Breast epithelium (tissue), 4 donors: Measurements from ENCODE around the gene POLR2E. TPM values are rescaled to one million over a fixed set of nuclear protein-coding genes. Genes with fewer than 3 reads are reported as not detected.

Experiments used
- DNase-seq, 2 donors: peaks; one replicate each; pipeline ENCODE4 v3.0.0-alpha.2; 2019; ENCODE audit warnings: low spot score in 2 of 2
- H3K27ac ChIP-seq, 2 donors: fragments of 200-600 bp; sonication (generic) in 1 of 2; one replicate each; pipeline ENCODE4 v1.5.1; 2016 to 2019; ENCODE audit warnings: mild to moderate bottlenecking in 1 of 2
- H3K27me3 ChIP-seq, 2 donors: fragments of 200-600 bp; sonication (generic) in 1 of 2; one replicate each; pipeline versions ENCODE4 v1.5.1 to v1.6.0; 2017 to 2019; ENCODE audit warnings: control low read depth in 1 of 2, mild to moderate bottlenecking in 1 of 2
- H3K36me3 ChIP-seq: fragments of 200-600 bp; one replicate; pipeline ENCODE4 v1.5.1; 2019
- H3K4me1 ChIP-seq, 2 donors: fragments of 200-600 bp; sonication (generic); one replicate each; pipeline ENCODE4 v1.5.1; 2016 to 2019; ENCODE audit warnings: control low read depth in 1 of 2
- H3K4me3 ChIP-seq, 3 donors: fragments of 200-600 bp; sonication (generic); 1 replicate in 2 of 3; 2 replicates in 1 of 3; pipeline ENCODE4 v1.5.1; 2016 to 2019; ENCODE audit warnings: mild to moderate bottlenecking in 3 of 3, moderate library complexity in 2 of 3
- H3K9me3 ChIP-seq, 2 donors: fragments of 200-600 bp; sonication (generic) in 1 of 2; one replicate each; pipeline ENCODE4 v1.5.1; 2016 to 2019; ENCODE audit warnings: control low read depth in 1 of 2
- POLR2A ChIP-seq: fragments of 450-650 bp; IDR thresholded peaks from one replicate; pipeline ENCODE4 v1.6.1; 2016; ENCODE audit warnings: antibody characterized with exemption, mild to moderate bottlenecking, moderate library complexity
- POLR2AphosphoS5 ChIP-seq, 3 donors: sonication (generic); formaldehyde crosslinking; IDR thresholded peaks; one replicate each; pipeline ENCODE4 v1.6.1; 2017; ENCODE audit warnings: antibody characterized with exemption in 3 of 3
- intact Hi-C: fragments of 100-400 bp; cut with DNase I; formaldehyde crosslinking; loops from one replicate; pipeline ENCODE4 v1.15.1; 2023; ENCODE audit warnings: low total_unique reads
- total RNA-seq, 3 donors: library from RNA; depleted of rRNA; stranded (reverse); fragments of >200 nt; gene quantifications; one replicate each; pipeline ENCODE4 v1.1.0, GENCODE V29; 2016
- TF ChIP-seq, protein P1 (sequence below), 3 donors: fragments of 450-650 bp; IDR thresholded peaks; one replicate each; pipeline ENCODE4 v1.5.1; 2016 to 2017; ENCODE audit warnings: antibody characterized with exemption in 3 of 3, mild to moderate bottlenecking in 3 of 3, moderate library complexity in 3 of 3

The POLR2E gene
- total RNA-seq, 3 donors from 2014 or later: 65.9 to 175 (median 89.1) TPM

DNA sequence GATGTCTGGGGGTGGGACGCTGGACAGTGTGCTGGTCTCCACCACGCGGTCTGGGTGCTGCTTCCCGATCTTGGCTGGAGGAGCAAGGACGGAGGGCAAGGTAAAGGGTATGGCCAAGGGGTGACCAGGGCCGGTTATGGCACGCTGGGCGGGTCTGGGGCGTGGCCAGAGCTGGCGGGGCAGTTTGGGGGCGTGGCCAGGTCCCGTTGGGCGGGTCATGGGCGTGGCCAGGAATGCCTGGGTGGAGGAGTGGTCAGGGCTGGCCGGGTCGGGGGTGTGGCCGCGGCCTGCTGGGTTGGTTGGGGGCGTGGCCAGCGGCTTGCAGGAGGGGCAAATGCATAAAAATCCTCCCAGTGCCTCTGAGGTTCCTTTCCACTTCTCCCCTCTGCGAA lies 27.8 kb upstream of the POLR2E start:
- H3K9me3 ChIP-seq: no peaks in the 10 kb centered on the region
- no peaks in the 10 kb centered on the region for H3K27me3 ChIP-seq
- peaks cover 4% of the 10 kb centered on the region for H3K36me3 ChIP-seq
- DNase-seq: no peak
- H3K4me3 ChIP-seq: no peak overlapping the region
- intact Hi-C loops: no loop called here
- H3K4me1 ChIP-seq: no peaks in the 10 kb centered on the region
- no peak for TF ChIP-seq POLR2AphosphoS5 (IDR thresholded peaks at IDR 0.05)
- no peak for TF ChIP-seq POLR2A
- TF ChIP-seq, protein P1, sequence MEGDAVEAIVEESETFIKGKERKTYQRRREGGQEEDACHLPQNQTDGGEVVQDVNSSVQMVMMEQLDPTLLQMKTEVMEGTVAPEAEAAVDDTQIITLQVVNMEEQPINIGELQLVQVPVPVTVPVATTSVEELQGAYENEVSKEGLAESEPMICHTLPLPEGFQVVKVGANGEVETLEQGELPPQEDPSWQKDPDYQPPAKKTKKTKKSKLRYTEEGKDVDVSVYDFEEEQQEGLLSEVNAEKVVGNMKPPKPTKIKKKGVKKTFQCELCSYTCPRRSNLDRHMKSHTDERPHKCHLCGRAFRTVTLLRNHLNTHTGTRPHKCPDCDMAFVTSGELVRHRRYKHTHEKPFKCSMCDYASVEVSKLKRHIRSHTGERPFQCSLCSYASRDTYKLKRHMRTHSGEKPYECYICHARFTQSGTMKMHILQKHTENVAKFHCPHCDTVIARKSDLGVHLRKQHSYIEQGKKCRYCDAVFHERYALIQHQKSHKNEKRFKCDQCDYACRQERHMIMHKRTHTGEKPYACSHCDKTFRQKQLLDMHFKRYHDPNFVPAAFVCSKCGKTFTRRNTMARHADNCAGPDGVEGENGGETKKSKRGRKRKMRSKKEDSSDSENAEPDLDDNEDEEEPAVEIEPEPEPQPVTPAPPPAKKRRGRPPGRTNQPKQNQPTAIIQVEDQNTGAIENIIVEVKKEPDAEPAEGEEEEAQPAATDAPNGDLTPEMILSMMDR (IDR thresholded peaks at IDR 0.05): no peak
- H3K27ac ChIP-seq: peak overlapping the region in 1 of 2 donors; percentile 32

DNA sequence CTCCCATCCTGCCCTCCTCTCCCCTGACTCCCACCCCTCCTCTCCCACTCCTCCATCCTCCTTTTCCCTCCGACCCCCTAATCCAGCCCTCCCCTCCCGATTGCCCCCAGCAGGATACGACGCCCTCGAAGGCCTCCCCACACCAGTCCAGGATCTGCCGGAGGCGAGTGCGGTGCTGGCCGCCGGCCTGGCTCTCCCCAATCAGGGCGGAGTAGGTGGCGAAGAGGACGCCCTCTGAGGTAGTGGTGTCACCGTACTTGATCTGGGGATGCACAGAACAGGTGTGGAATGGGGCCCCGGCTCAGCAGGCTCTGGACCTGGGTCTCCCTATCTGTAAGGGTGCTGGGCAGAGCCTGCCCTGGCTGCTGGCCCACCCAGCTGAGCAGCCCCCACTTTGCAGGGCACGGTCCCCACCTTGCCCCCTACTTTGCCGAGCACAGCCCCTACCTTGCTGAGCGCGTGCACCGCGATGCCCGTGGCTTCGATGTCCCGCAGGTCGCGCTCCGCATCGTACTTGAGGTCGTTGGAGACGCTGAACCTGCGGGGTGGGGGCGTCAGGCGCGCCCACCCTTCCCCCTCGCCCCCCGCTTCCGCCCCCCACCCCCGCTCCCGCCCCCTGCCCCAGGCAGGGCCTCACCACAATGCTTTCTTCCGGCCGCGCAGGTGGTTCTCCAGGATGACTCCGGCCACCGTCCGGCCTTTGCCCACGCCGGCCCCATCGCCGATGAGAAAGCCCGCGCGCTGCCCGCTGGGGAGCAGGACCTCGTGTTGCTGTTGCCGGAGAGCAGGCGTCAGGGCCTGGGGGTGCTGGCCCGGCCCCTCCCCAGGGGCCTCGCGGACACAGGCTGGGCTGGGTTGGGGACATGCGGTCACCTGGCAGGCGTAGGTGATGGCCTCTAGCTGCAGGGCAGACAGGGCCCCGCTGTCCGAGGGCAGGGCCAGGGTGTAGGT lies 27.1 kb upstream of the POLR2E start:
- intact Hi-C loops: no loop called here
- no peak for DNase-seq
- TF ChIP-seq, protein P1 (IDR thresholded peaks at IDR 0.05): no peak
- TF ChIP-seq POLR2AphosphoS5 (IDR thresholded peaks at IDR 0.05): no peak
- no peak for TF ChIP-seq POLR2A

DNA sequence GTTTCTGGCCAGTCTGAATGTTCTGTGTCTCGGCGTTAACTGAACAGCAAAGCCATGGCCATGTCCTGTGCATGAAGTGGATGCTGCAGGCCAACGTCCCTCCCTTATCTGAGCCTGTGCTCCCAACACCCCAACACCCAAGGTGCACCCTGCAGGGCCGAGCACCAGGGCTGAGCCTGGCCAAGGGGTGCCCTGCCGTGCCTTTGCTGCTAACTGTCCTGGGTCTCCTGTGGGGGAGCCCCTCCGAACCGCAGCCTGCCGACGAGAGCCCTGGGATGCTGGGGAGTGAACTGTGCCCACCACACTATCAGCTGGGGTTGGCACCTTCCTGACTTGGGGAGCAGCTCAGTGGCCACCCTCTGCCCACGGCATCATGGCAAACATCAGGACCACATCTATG lies 26.2 kb upstream of the POLR2E start:
- no peaks in the 10 kb centered on the region for H3K4me1 ChIP-seq
- no peak overlapping the region for H3K4me3 ChIP-seq
- no peaks in the 10 kb centered on the region for H3K27me3 ChIP-seq
- no peak for DNase-seq
- H3K9me3 ChIP-seq: no peaks in the 10 kb centered on the region
- H3K27ac ChIP-seq: no peak overlapping the region
- intact Hi-C loops: no loop called here
- H3K36me3 ChIP-seq: peaks cover 4% of the 10 kb centered on the region
- no peak for TF ChIP-seq POLR2AphosphoS5 (IDR thresholded peaks at IDR 0.05)

More for the DNA sequence above, 27.1 kb upstream of the POLR2E start:
- no peaks in the 10 kb centered on the region for H3K9me3 ChIP-seq
- H3K4me1 ChIP-seq: no peaks in the 10 kb centered on the region
- H3K36me3 ChIP-seq: peaks cover 4% of the 10 kb centered on the region
- no peaks in the 10 kb centered on the region for H3K27me3 ChIP-seq
- no peak overlapping the region for H3K4me3 ChIP-seq
- peak overlapping the region in 1 of 2 donors; percentile 32 for H3K27ac ChIP-seq

DNA sequence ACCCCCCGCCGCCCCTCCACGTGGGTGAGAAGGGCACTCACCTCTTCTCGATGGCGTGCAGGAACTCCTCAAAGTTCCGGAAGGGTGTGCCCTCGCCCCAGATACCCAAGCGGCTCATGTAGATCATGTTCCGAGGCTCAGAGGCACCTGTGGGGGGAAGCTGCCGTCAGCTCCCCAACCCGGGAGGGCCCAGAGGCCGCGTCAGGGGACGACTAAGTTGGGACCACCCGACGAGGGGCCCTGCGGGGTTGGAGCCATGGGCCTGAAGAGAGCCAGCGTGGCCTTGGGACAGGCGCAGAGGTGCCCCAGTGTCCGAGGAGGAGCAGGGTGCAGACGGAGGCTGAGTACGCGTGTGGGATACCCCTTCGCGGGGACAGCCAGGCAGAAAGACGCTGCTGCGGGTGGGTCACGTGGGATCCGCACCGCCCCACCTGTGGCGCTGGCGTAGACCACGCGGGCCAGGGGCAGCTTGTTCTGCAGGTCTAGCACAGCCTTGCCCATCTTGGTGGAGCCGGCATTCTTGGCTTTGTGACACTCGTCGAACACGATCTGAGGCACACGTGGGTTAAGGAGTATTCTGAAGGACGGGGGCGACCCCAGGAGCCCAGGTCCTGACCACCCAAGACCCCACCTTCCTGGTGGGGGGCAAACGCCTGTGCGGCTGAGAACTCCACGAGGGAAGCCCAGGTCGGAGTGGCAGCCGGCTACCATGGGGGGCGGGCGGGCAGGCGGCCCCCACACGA lies 24.5 kb upstream of the POLR2E start:
- H3K36me3 ChIP-seq: peaks cover 4% of the 10 kb centered on the region
- DNase-seq: no peak

DNA sequence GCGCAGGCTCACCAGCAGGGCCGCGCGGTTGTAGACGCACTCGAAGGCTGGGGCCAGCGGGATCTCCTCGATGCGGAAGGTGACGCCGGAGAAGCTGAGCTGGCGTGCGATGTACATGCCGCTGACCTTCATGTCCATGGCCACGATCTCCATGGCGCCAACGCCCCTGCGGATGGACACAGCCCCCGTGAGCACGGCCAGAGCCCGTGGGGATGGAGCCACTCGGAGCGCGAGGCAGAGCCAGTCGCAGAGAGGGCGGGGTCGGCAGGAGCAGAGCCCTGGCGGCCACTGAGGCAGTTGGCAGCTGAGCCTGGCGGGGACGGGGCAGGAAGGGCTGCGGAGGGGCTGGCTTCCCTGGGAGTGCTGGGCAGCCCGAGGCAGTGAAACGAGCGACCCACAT lies 23.8 kb upstream of the POLR2E start:
- TF ChIP-seq POLR2AphosphoS5 (IDR thresholded peaks at IDR 0.05): peak in 1 of 3 donors; percentile 24
- no peak for TF ChIP-seq POLR2A
- Histone ChIP-seq H3K27me3 (no peaks in the 10 kb centered on the region), H3K4me3 (no peak overlapping the region), H3K4me1 (peaks cover under 1 to 1% of the 10 kb centered on the region in 2 donors), H3K27ac (no peak overlapping the region), H3K36me3 (peaks cover 3% of the 10 kb centered on the region), H3K9me3 (no peaks in the 10 kb centered on the region)
- DNase-seq: no peak
- intact Hi-C loops: no loop called here

More for the DNA sequence above, 24.5 kb upstream of the POLR2E start:
- no peaks in the 10 kb centered on the region for H3K4me1 ChIP-seq
- TF ChIP-seq POLR2A (no peak), POLR2AphosphoS5 (IDR thresholded peaks at IDR 0.05) (no peak)
- TF ChIP-seq, protein P1 (IDR thresholded peaks at IDR 0.05): no peak
- intact Hi-C loops: no loop called here
- H3K27ac ChIP-seq: no peak overlapping the region
- H3K4me3 ChIP-seq: no peak overlapping the region
- no peaks in the 10 kb centered on the region for H3K27me3 ChIP-seq
- no peaks in the 10 kb centered on the region for H3K9me3 ChIP-seq
